NCI-H1694 treated with DMSO at 0.1 percent for 48 hours (cell line): ENCODE measurements around the gene MUCL3.
A peak's percentile ranks its signal among the peaks of the same experiment; 100 is the strongest.
"Not testable (repeated sequence)": the region's sequence is repeated elsewhere in the genome, so short reads cannot be mapped to it uniquely, and the experiment has no call there.

Experiments used
- DNase-seq: peaks from one replicate; lab custom pipeline; 2025; lab: John Stamatoyannopoulos, UW

The MUCL3 gene

GRCh38 chr6:30940361-30940986 is at the start of gene MUCL3:
Gene MUCL3 (plus strand): TSS chr6:30940973. CDS start chr6:30941000, 27 bp downstream.
- DNase-seq, result no peak

GRCh38 chr6:30891450-30891723 is 49.4 kb upstream of the MUCL3 start:
- no peak for DNase-seq

GRCh38 chr6:30891816-30892538 is 48.8 kb upstream of the MUCL3 start:
- DNase-seq, result no peak

GRCh38 chr6:30893001-30893591 is 47.7 kb upstream of the MUCL3 start:
- DNase-seq, result no peak

GRCh38 chr6:30893666-30894065 is 47.1 kb upstream of the MUCL3 start:
- no peak for DNase-seq

GRCh38 chr6:30894381-30894780 is 46.4 kb upstream of the MUCL3 start:
- no peak for DNase-seq

- DNase-seq, result no peak
Measured at GRCh38 chr6:30894935-30895334, 45.8 kb upstream of the MUCL3 start.

- DNase-seq, result no peak
Measured at GRCh38 chr6:30895343-30895742, 45.4 kb upstream of the MUCL3 start.

GRCh38 chr6:30896541-30896940 is 44.2 kb upstream of the MUCL3 start:
- DNase-seq, result no peak

GRCh38 chr6:30897882-30898281 is 42.9 kb upstream of the MUCL3 start:
- DNase-seq, result no peak

- DNase-seq, result no peak
Measured at GRCh38 chr6:30898750-30899360, 41.9 kb upstream of the MUCL3 start.

GRCh38 chr6:30900863-30901417 is 39.8 kb upstream of the MUCL3 start:
- no peak for DNase-seq

GRCh38 chr6:30901436-30901835 is 39.3 kb upstream of the MUCL3 start:
- DNase-seq, result no peak

GRCh38 chr6:30902196-30902595 is 38.6 kb upstream of the MUCL3 start:
- not testable (repeated sequence) for DNase-seq

GRCh38 chr6:30902709-30903108 is 38.1 kb upstream of the MUCL3 start:
- DNase-seq, result no peak

- no peak for DNase-seq
Measured at GRCh38 chr6:30903236-30903635, 37.5 kb upstream of the MUCL3 start.

GRCh38 chr6:30907290-30907757 is 33.4 kb upstream of the MUCL3 start:
- not testable (repeated sequence) for DNase-seq

- peak; percentile 95 for DNase-seq
Measured at GRCh38 chr6:30907758-30908591, 32.8 kb upstream of the MUCL3 start, which contains the start of gene GTF2H4. Gene GTF2H4 (plus strand): TSS chr6:30908207.

GRCh38 chr6:30908700-30909099 is 32.1 kb upstream of the MUCL3 start:
- DNase-seq, result no peak

GRCh38 chr6:30910473-30910872 is 30.3 kb upstream of the MUCL3 start:
- DNase-seq, result not testable (repeated sequence)

- no peak for DNase-seq
Measured at GRCh38 chr6:30912746-30913520, 27.8 kb upstream of the MUCL3 start.
